ENCODE results near the gene LIN37.
A peak's percentile ranks its signal among the peaks of the same experiment; 100 is the strongest.

LIN37 gene

DNA sequence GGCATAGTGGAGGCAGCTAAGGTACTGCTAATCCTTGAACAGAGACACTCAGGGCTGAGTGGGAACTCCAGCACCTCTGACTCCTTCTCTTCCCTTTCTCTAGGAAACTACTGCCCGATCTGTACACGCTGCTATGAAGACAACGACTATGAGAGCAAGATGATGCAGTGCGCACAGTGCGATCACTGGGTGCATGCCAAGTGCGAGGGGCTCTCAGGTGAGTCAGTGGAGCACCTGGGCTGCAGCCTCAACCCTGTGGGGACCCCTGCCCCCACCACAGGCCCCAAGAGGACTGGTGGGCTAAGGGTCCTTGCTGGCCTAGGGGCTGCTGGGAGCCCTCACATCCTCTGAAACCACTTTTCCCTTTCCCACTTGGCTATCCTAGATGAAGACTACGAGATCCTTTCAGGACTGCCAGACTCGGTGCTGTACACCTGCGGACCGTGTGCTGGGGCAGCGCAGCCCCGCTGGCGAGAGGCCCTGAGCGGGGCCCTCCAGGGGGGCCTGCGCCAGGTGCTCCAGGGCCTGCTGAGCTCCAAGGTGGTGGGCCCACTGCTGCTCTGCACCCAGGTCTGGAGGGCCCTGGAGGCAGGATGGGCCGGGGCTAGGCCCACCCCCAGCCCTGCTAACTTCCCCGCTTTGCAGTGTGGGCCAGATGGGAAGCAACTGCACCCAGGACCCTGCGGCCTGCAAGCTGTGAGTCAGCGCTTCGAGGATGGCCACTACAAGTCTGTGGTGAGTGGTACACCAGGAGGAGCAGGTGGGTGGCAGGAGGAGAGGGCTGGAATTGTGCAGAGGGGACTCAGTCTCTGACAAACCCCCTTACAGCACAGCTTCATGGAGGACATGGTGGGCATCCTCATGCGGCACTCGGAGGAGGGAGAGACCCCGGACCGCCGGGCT, 21.1 kb upstream of the LIN37 start:
- no peak for FAIRE-seq
- DNase-seq (ENCODE audit: insufficient read length, low spot score) = no peak
- TF ChIP-seq, protein P1, sequence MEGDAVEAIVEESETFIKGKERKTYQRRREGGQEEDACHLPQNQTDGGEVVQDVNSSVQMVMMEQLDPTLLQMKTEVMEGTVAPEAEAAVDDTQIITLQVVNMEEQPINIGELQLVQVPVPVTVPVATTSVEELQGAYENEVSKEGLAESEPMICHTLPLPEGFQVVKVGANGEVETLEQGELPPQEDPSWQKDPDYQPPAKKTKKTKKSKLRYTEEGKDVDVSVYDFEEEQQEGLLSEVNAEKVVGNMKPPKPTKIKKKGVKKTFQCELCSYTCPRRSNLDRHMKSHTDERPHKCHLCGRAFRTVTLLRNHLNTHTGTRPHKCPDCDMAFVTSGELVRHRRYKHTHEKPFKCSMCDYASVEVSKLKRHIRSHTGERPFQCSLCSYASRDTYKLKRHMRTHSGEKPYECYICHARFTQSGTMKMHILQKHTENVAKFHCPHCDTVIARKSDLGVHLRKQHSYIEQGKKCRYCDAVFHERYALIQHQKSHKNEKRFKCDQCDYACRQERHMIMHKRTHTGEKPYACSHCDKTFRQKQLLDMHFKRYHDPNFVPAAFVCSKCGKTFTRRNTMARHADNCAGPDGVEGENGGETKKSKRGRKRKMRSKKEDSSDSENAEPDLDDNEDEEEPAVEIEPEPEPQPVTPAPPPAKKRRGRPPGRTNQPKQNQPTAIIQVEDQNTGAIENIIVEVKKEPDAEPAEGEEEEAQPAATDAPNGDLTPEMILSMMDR (IDR thresholded peaks at IDR 0.05; ENCODE audit: insufficient read depth, missing control alignments) = no peak

DNA sequence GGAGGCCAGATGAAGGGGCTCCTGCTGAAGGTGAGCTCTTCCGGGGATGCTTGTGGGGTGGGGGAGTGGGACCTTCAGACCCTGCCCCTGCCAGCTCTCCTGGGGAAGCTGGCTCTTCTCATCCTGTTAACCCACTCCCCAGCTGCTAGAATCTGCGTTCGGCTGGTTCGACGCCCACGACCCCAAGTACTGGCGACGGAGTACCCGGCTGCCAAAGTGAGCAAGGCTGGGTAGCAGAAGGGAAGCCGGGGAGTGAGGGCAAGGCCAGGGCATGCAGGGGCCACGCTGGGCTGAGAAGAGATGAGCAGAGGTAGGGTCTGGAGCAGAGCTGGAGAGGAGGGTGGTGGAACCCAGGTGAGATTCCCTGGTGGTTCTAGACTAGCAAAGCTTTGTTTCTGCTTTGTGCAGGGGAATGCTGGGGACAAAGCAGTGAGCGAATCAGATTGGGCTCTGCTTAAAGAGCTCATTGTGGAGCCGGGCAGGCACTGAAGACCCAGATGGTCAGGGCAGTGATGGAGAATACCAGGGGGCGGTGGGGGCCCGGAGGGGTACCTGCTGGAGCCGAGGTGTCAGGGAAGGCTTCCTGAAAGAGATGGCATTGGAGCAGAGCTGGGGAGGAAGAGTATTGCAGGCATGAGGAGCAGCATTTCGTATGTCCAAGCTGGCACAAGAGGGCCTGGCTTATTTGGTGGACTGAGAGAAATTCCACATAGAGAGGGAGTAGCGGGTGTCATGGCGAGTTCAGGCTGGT, 20.2 kb upstream of the LIN37 start:
- DNase-seq (ENCODE audit: insufficient read length, low spot score) = no peak
- no peak for FAIRE-seq
- TF ChIP-seq, protein P1 (IDR thresholded peaks at IDR 0.05; ENCODE audit: insufficient read depth, missing control alignments) = no peak

DNA sequence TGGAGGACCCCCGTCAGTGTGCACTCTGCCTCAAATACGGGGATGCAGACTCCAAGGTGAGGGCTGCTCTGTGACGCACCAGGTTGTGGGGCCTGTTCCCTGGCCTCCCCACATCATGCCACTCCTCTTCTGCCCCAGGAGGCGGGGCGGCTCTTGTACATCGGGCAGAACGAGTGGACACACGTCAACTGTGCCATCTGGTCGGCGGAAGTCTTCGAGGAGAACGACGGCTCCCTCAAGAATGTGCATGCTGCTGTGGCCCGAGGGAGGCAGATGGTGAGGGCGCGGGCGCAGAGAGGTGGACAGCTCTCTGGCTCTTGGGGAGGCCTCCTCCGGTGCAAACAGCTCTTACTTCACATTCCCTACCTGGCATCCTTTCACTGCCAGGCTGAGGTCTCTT, 19.4 kb upstream of the LIN37 start:
- no peak for DNase-seq (ENCODE audit: insufficient read length, low spot score)
- no peak for FAIRE-seq
- TF ChIP-seq, protein P1 (IDR thresholded peaks at IDR 0.05; ENCODE audit: insufficient read depth, missing control alignments) = no peak

DNA sequence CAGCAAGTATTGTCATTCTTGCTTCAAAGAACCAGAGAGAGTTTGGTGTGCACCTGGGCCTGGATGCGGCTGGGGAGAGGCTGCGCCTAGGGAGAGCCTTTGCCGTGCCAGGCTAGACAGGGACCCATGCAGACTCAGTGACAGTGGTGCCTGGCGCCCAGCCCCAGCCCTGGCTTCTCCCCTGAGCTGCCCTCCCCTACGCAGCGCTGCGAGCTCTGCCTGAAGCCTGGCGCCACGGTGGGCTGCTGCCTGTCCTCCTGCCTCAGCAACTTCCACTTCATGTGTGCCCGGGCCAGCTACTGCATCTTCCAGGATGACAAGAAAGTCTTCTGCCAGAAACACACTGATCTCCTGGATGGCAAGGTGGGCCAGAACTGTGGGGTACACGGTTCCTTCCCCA, 18.6 kb upstream of the LIN37 start:
- DNase-seq (ENCODE audit: insufficient read length, low spot score) (no peak), FAIRE-seq (no peak)
- TF ChIP-seq, protein P1 (IDR thresholded peaks at IDR 0.05; ENCODE audit: insufficient read depth, missing control alignments) = no peak

DNA sequence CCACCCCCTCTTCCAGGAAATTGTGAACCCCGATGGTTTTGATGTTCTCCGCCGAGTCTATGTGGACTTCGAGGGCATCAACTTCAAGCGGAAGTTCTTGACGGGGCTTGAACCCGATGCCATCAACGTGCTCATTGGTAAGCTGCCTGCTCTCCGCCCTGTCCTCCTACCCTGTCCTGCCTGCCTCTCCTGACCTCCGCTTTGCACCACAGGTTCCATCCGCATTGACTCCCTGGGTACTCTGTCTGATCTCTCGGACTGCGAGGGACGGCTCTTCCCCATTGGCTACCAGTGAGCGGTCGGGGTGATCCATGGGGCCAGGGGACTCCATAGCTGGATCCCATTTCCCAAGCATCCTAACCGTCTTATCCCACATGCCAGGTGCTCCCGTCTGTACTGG, 18.1 kb upstream of the LIN37 start:
- DNase-seq (ENCODE audit: insufficient read length, low spot score) = no peak
- TF ChIP-seq, protein P1 (IDR thresholded peaks at IDR 0.05; ENCODE audit: insufficient read depth, missing control alignments) = no peak
- no peak for FAIRE-seq

DNA sequence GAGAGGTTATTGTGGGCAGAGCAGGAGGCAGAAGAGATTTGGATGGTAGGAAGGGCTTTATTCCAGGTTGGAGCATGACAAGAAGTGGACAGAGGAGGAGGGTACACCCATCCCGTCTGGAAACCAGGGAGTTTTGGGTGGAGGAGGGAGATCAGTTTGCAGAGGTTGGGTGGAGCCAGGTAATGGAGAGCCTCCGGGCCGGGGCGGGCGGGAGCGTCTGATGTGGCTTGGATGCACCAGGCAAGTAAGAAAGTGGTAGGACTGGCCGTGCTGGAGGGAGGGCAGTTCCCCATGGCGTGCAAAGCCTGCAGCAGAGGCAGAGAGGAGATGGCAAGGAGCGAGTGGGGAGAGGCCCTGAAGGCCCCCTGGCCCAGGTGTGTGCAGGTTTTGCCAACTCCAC, 17.0 kb upstream of the LIN37 start:
- TF ChIP-seq, protein P1 (IDR thresholded peaks at IDR 0.05; ENCODE audit: insufficient read depth, missing control alignments) = no peak
- DNase-seq (ENCODE audit: insufficient read length, low spot score) (peak; percentile 12), FAIRE-seq (no peak)

Data from D721Med (cell line).